KOPT-K1 (cell line): ENCODE data around the gene LENG9.

ENCODE experiments used
- H3K27ac ChIP-seq: fragments of 200-600 bp; sonication (generic); 2 replicates; pipeline ENCODE4 v1.5.1; 2016; ENCODE audit warnings: antibody characterized with exemption, mild to moderate bottlenecking, low read depth, low read length; ENCODE audit not compliant: poor library complexity, severe bottlenecking
- H3K36me3 ChIP-seq: fragments of 200-600 bp; sonication (generic); 2 replicates; pipeline ENCODE4 v1.5.1; 2017; ENCODE audit warnings: antibody characterized with exemption, mild to moderate bottlenecking, low read length, moderate library complexity; ENCODE audit not compliant: insufficient read depth
- H3K9me3 ChIP-seq: fragments of 200-600 bp; sonication (generic); 2 replicates; pipeline ENCODE4 v1.5.1; 2017; ENCODE audit warnings: antibody characterized with exemption, low read length, mild to moderate bottlenecking; ENCODE audit not compliant: insufficient read depth, poor library complexity, severe bottlenecking

LENG9 gene

GRCh38 chr19:54440641-54441040 is 22.9 kb downstream of the LENG9 start:
- Histone ChIP-seq H3K36me3 (peaks cover 28% of the 10 kb centered on the region), H3K9me3 (no peaks in the 10 kb centered on the region), H3K27ac (no peak overlapping the region)

- peaks cover 22% of the 10 kb centered on the region for H3K36me3 ChIP-seq
- no peaks in the 10 kb centered on the region for H3K9me3 ChIP-seq
- H3K27ac ChIP-seq: no peak overlapping the region
Observed at GRCh38 chr19:54439174-54439851, 24.3 kb downstream of the LENG9 start.

- H3K9me3 ChIP-seq: no peaks in the 10 kb centered on the region
- H3K27ac ChIP-seq: no peak overlapping the region
- H3K36me3 ChIP-seq: peaks cover 11% of the 10 kb centered on the region; the same call in 1 of the 2 replicates
Observed at GRCh38 chr19:54436628-54437252, 26.8 kb downstream of the LENG9 start.

GRCh38 chr19:54436031-54436523 is 27.5 kb downstream of the LENG9 start:
- H3K9me3 ChIP-seq: no peaks in the 10 kb centered on the region
- no peak overlapping the region for H3K27ac ChIP-seq
- H3K36me3 ChIP-seq: peaks cover 11% of the 10 kb centered on the region; the same call in 1 of the 2 replicates

- Histone ChIP-seq H3K9me3 (no peaks in the 10 kb centered on the region), H3K36me3 (peaks cover 11% of the 10 kb centered on the region; the same call in 1 of the 2 replicates), H3K27ac (no peak overlapping the region)
Observed at GRCh38 chr19:54435551-54436016, 28.0 kb downstream of the LENG9 start.

- H3K36me3 ChIP-seq: peaks cover 11% of the 10 kb centered on the region; the same call in 1 of the 2 replicates
- no peak overlapping the region for H3K27ac ChIP-seq
- H3K9me3 ChIP-seq: no peaks in the 10 kb centered on the region
Observed at GRCh38 chr19:54434873-54435214, 28.7 kb downstream of the LENG9 start.

GRCh38 chr19:54434112-54434872 is 29.3 kb downstream of the LENG9 start:
- H3K36me3 ChIP-seq: peaks cover 11% of the 10 kb centered on the region; the same call in 1 of the 2 replicates

GRCh38 chr19:54433697-54434096 is 29.9 kb downstream of the LENG9 start:
- Histone ChIP-seq H3K27ac (no peak overlapping the region), H3K9me3 (no peaks in the 10 kb centered on the region), H3K36me3 (peaks cover 6% of the 10 kb centered on the region; the same call in 1 of the 2 replicates)

More at GRCh38 chr19:54434112-54434872, 29.3 kb downstream of the LENG9 start:
- Histone ChIP-seq H3K9me3 (no peaks in the 10 kb centered on the region), H3K27ac (no peak overlapping the region)

GRCh38 chr19:54432144-54432738 is 31.3 kb downstream of the LENG9 start:
- H3K36me3 ChIP-seq: peaks cover 6% of the 10 kb centered on the region; the same call in 1 of the 2 replicates
- no peaks in the 10 kb centered on the region for H3K9me3 ChIP-seq
- H3K27ac ChIP-seq: no peak overlapping the region

GRCh38 chr19:54431255-54431838 is 32.2 kb downstream of the LENG9 start:
- Histone ChIP-seq H3K27ac (no peak overlapping the region), H3K36me3 (peaks cover 6% of the 10 kb centered on the region; the same call in 1 of the 2 replicates), H3K9me3 (no peaks in the 10 kb centered on the region)

GRCh38 chr19:54430306-54431254 is 33.0 kb downstream of the LENG9 start:
- no peak overlapping the region for H3K27ac ChIP-seq
- peaks cover 6% of the 10 kb centered on the region; the same call in 1 of the 2 replicates for H3K36me3 ChIP-seq
- H3K9me3 ChIP-seq: no peaks in the 10 kb centered on the region

- no peak overlapping the region for H3K27ac ChIP-seq
Observed at GRCh38 chr19:54429545-54430227, 33.9 kb downstream of the LENG9 start.

GRCh38 chr19:54429176-54429495 is 34.4 kb downstream of the LENG9 start:
- Histone ChIP-seq H3K36me3 (no peaks in the 10 kb centered on the region), H3K9me3 (no peaks in the 10 kb centered on the region), H3K27ac (no peak overlapping the region)

More at GRCh38 chr19:54429545-54430227, 33.9 kb downstream of the LENG9 start:
- Histone ChIP-seq H3K36me3 (peaks cover 4% of the 10 kb centered on the region; the same call in 1 of the 2 replicates), H3K9me3 (no peaks in the 10 kb centered on the region)
